T47D (cell line): ENCODE measurements around the gene FXYD4.
"Not testable (repeated sequence)": the region's sequence is repeated elsewhere in the genome, so short reads cannot be mapped to it uniquely, and the experiment has no call there.

Experiments used
- DNase-seq, 2 experiments: peaks; one replicate each; pipeline versions ENCODE4 v3.0.0 to v3.0.0-alpha.2; 2011 to 2012; ENCODE audit warnings: low read depth in 1 of 2, low spot score in 1 of 2
- JUND ChIP-seq: IDR thresholded peaks from 2 replicates; pipeline ENCODE4 v1.6.1; 2012; ENCODE audit warnings: low read depth
- in situ Hi-C: cut with HindIII; loops from 2 replicates; pipeline ENCODE4 v1.10.0; 2016; ENCODE audit warnings: low sequenced_read_pairs, low pct_unique_long_range_greater_than_20kb

Gene FXYD4

DNA sequence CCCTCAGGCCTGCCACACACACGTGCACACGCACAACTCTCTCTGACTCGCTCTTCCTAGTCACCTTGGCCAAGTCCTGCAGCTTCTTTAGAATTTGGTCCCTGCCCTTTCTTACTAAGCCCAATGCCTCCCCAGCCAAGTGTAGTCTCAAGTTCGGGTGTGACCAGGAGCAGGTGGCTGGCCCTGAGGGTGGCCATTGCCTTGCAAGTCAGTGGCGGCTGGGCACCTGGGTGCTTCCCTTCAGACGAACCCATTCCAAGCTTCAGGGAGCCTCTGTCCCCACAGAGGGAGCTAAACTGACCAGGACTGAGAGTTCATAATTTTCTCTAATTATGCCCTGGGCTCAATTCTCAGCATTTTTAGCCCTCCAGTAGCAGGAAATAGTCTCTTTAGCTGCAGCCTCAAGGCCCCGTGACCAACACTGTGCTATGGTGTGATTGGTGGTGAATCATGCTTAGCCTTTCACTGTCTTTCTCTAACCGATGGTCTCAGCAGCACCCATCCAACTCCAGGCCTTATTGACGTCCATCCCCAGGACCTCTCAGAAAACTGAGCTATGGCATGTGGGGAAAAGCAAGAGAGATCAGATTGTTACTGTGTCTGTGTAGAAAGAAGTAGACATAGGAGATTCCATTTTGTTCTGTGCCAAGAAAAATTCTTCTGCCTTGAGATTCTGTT lies 34.7 kb upstream of the FXYD4 start:
- in situ Hi-C loops: no loop called here
- DNase-seq: no peak
- TF ChIP-seq JUND: no peak

DNA sequence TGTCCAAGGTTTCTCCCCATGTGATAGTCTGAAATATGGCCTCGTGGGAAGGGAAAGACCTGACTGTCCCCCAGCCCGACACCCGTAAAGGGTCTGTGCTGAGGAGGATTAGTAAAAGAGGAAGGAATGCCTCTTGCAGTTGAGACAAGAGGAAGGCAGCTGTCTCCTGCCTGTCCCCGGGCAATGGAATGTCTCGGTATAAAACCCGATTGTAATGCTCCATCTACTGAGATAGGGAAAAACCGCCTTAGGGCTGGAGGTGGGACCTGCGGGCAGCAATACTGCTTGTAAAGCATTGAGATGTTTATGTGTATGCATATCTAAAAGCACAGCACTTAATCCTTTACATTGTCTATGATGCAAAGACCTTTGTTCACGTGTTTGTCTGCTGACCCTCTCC lies 33.9 kb upstream of the FXYD4 start:
- DNase-seq, in situ Hi-C loops: not testable (repeated sequence)

DNA sequence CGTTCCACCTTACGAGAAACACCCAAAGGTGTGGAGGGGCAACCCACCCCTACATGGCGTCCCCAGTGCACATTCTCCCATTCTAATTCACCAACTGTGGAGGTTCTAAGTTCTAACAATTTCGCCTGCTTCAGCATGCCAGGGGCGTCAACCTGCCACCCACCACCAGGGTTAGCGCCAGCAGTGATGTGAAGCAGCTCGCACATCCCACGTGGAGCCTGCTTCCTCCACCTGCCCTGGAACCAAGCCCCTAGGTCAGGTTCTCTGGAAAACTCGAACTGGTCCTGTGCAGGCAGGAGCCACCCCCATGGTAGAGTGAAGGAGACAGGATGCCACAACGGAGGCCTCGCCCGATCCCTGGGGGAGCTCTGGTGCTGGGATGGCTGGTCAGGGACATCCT lies 33.3 kb upstream of the FXYD4 start:
- no peak for DNase-seq
- TF ChIP-seq JUND: no peak

DNA sequence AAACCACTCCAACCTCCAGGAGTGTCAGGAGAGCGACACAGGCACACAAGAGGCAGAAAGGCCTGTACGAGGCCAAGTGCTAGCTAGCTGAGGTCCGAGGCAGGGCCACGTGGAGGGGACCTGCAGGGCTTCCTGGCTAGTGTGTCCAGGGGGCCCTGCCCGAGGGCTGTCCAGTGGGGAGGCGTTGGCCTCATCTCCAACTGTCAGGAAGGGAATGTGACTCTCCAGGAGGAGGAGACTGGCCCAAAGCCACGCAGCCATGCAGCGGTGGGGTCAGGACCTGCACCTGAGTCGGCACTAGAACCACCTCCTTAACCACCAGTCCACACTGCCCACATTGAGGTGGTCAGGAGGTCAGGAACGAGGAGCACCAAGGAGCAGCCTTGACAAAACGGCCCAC lies 32.3 kb upstream of the FXYD4 start:
- DNase-seq: no peak
- in situ Hi-C loops: no loop called here
- TF ChIP-seq JUND: no peak

More for the DNA sequence above, 33.3 kb upstream of the FXYD4 start:
- in situ Hi-C loops: no loop called here

DNA sequence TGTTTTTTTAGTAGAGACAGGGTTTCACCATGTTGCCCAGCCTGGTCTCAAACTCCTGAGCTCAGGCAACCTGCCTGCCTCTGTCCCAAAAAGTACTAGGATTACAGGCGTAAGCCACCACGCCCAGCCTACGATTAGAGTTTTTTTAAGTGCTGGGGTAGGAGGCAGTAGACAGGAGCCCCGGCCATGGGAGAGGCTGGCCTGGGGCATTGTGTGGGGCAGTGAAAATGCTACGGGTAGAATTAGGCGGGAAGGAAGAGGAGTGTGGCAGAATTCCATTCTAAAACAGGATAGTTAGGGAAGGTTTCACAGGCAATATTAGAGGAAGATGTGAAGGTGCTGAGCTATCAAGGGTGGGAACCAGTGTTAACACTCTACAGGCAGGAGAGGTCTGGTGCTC lies 31.3 kb upstream of the FXYD4 start:
- no peak for DNase-seq
- no peak for TF ChIP-seq JUND
- in situ Hi-C loops: no loop called here

DNA sequence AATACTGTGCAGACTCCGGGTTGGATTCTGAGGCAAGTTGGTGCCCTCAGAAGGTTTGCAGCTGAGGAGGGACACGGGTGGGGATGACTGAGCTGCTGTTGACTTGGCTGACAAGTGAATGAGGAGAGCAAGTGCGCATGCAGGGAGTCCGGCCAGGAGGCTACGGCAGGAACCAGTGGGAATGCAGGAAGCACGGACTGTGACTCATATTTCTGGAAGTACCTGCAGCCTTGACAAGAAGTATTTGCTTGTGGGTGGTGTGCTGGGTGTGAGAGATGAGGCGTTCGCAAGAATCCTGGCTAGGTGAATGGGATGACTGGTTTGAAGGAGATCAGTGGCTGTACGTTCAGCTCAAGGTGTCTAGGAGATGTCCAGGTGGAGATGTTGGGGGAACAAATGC lies 30.8 kb upstream of the FXYD4 start:
- TF ChIP-seq JUND: no peak
- DNase-seq: peak; percentile 80 to 89
- in situ Hi-C loops: no loop called here

DNA sequence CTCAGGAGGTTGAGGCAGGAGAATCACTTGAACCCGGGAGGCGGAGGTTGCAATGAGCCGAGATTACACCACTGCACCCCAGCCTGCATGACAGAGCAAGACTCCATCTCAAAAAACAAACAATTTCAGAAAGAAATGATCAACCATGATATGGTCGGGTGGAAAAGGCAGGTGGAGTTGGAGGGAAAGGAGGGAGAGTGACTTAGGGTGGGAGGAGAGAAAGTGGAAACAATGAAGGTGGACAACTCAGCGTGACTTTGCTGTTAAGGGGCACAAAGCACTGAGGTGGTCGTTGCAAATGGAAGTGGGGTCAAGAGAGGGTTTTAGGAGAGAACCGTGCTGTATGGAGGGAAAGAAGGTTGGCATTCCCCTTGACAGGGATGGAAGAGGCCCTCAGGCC lies 30.0 kb upstream of the FXYD4 start:
- no peak for TF ChIP-seq JUND
- in situ Hi-C loops: no loop called here
- no peak for DNase-seq

DNA sequence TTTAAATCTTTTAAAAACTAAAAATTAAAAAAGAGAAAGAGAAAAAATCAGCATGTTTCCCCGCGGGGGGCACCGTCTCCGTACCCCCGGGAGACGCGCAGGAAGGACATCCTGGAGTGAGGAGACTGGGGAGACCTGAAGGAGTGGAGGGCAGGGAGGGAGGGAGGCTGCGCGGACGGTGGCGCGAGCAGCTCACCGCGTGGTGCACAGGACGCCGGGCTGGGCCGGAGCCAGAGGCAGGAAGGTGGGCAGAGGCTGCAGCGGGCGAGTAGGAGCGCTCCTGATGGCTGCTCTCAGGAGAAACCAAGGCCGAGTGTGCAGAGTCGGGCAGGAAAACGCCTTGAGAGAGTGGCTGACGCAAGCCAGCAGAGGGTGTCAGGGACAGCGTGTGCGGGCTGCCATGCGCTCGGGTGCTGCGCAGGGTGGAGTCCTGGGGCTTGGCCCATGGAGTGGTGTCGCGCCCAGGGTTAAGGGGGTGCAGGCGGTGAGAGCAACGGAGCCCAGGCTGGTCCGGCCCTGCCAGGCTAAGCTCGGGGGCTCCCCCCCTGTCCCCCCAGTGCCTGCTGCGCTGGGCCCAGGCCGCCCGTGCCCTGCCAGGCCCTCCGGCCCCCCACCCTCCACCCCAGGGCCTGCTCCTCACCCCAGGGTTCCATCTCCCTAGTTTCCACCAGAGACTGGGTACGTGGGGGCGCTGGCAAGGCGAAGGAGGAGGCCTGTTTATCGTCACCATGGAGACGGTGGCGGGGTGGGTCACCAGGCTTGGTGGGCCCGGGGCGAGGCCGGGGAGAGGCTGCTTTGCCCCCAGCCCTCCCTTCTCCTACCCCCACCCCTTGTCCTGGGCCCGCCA lies 28.9 kb upstream of the FXYD4 start:
- in situ Hi-C loops: no loop called here
- DNase-seq: no peak
- TF ChIP-seq JUND: no peak

DNA sequence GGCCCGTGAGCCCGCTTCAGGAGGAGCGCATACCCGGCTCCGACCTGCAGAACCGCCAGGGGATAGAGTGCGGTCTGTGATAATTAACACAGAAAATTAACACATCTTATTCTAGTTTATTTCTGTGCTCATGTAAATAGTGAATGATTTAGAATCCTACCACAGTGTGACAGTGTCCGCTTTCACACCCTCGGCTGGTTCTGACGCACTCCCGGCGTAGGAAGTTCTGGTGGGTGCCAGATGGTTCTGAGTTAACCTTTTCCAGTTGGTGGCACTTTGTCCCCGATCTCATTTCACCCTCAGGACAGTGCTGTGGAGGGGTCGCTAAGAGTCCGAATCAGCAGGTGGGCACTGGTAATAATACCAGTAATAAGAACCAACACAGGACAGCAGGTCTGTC lies 28.3 kb upstream of the FXYD4 start:
- no peak for DNase-seq
- TF ChIP-seq JUND: no peak
- in situ Hi-C loops: no loop called here

DNA sequence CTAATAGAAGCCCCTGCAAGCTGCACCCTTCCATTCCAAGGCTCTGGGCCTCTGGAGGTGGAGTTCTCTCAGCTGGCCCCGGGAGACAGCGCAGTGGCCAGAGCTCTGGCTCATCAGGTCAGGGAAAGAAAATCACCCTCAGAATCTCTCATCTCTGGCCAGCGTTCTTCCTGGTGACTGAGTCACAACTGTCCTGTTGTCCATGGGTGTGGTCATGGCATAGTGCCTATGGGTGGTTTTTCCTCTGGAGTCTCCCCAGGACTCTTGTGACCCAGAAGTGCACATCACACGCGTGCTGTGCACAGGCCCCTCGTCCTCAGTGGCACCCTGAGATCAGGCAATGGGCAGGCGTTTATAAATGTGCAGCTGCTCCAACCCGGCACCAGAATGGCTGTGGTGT lies 27.4 kb upstream of the FXYD4 start:
- DNase-seq: no peak
- no peak for TF ChIP-seq JUND
- in situ Hi-C loops: no loop called here

DNA sequence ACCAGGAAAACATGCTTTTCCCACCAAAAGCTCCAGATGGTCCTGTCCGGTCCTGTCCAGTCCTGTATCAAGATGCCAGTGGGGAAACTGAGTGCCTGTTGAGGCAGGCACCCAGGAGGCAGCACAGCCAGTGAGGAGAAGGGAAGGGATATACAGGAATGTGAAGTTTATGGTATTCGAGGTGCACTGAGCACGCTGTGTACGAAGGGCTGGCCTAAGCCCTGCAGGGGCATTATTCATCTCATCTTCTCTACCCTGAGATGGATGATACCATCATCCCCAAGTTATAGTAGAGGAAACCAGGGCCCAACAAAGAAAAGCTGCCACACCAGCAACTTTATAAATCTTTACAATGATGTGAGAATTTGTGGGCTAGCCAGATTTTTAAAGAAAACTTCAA lies 23.4 kb upstream of the FXYD4 start:
- no peak for TF ChIP-seq JUND
- in situ Hi-C loops: no loop called here
- no peak for DNase-seq

DNA sequence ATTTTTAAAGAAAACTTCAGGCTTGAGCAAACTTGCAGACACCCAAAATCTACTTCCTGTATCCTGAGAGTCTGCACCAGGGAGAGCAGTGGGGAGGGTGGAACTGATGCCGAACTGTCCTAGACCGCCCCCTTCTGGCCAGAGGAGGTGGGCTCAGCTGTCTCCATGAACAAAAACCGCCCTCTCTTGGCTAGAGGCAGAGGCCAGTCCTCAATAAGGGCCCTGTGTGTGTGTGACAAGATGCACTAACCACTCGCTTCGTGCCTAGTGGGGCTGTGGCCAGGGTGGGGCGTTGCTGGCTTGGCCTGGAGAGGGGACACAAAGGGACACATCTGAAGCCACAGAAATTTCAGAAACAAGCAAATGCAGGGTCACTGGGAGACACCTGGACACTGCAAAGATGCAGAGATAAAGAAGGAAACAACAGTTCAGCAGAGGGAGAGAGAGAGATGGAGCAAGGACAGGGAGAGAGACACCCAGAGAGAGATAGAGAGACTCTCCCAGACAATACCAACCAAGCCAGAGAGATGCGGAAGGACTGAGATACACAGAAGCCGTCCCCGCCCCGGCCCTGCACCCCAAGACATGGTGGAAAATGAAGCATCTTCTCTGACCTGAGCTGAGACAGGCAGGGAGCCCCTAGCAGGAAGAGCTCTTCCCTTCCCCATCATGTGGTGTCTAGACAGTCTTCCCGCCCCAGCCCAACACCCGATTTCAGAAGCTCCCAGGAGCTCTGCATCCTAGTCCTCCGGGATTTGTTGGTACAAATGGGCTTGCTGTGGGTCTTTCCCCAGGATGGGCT lies 22.7 kb upstream of the FXYD4 start:
- in situ Hi-C loops: no loop called here
- peak; percentile 90 to 93 for DNase-seq
- no peak for TF ChIP-seq JUND

DNA sequence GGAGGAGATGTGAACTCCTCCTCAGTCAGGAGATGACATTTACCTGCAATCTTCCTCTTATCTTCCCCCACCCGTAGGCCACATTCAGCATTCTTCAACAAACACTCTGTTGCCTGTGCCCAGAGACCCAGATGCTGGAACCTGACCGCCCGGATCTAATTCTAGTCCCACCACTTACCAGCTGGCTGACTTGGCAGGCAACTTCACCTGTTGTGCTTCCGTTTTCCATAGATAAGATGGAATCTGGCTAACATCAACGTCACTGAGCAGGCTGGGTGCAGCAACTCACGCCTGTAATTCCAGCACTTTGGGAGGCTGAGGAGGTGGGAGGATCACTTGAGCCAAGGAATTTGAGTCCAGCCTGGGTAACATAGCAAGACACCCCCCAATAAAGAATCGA lies 21.3 kb upstream of the FXYD4 start:
- no peak for TF ChIP-seq JUND
- in situ Hi-C loops: no loop called here
- peak in 1 of 2 experiments; percentile 47 for DNase-seq
